ENCODE data around the gene USP47. TPM values are rescaled to one million over a fixed set of nuclear protein-coding genes. Genes with fewer than 3 reads are reported as not detected.

The USP47 gene
- total RNA-seq, 1 experiment from 2014 or later: 25.2 TPM

DNA sequence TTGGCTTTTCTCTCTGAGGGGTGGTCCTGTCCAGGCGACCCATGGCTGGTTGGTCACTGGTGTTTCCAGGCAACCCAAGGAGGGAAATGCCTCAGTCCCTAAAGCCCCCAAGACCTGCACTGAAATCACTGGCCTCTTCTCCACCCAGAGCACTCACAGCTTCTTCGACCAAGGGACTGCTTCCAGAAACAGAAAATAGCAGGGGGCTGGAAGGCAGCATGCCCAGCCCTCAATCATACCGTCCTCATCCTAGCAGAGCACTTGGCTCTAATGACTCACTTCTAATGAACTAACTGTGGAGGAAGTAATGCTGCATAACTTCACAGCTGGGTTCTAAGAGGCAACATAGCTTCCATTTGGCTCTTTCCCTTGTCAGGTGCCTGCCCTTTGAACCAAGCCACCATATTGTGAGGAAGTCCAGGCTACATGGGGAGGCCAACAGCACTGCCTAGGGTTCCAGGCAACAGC lies 139.1 kb downstream of the USP47 start:
- DNase-seq (ENCODE audit: low read depth): peak; percentile 52

DNA sequence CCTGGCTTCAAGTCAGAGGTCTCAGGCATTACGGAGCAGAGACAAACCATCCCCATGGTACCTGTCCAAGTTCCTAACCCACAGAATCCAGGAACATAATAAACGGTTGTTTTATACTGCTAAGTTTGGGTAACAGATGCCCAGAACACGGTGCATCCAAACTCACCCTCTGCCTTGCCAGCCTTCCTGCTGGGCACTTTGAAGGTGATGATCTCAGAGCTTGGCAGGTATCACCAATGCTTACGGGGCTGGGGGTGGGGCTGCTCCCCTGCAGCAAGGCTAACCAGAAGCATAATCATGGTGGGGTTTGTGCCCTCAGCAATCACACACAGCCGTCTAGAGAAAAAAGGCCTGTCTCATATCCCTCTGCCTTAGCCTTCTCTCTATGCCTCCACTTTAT lies 139.6 kb downstream of the USP47 start:
- DNase-seq (ENCODE audit: low read depth): no peak

DNA sequence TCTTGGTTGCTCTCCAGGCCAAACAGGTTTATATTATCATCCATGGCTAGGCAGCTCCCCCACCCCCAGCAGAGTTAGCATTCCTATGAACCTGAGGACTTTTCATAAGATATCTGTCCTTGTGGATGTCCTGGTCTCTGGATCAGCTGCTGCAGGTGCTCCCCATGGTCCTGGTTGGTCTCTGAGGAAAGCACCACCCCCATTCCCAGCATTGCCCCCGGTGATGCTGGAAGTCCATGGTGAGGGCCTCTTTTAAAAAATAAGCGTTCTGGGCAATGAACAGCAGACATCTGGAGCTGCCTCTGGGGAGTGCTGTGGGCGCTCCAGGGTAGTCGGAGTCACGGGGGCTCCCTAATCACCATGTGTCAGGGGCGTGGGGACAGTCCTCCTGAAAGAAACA lies 140.1 kb downstream of the USP47 start:
- no peak for DNase-seq (ENCODE audit: low read depth)

DNA sequence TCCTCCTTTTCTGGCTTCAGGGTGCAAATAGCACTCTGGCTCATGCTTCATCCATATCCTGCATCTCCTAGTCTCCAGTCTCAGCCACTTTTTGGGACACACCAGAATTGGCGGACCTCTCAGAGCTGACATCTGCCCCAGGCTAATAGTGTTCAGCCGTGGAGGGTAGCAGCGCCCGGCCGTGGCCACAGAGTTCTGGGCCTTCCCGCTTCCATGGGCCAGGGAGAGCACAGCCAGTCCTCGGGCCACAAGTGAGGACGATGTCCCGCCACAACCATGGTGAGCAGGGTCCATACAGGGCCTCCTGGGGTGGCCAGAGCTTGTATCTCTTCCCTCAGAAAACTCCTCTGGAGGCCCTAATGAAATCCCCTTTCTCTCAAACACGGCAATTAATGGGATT lies 140.7 kb downstream of the USP47 start:
- DNase-seq (ENCODE audit: low read depth): no peak

GRCh38 chr11:11982975-11983374 lies 141.2 kb downstream of the USP47 start:
- peak; percentile 54 for DNase-seq (ENCODE audit: low read depth)

GRCh38 chr11:11983427-11983826 lies 141.7 kb downstream of the USP47 start:
- DNase-seq (ENCODE audit: low read depth): no peak

DNA sequence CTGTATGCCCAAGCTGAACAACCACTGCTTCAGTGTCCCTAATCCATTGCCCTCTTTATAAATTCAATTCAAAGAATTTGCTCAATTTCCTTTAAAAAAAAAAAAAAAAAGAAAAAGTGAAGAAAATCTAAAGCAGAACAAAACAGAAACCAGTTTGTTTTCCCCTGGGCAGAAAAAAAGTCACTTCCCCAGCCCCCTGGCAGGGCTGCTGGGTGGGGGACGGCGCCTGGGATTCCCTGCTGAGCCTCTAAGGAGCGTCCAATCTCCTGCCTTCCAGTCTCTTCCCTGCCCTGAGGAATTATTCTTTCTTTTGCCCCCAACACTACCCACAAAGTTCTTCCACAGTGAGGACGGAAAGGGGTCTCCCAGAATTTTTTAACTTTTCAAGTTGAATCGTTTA lies 142.8 kb downstream of the USP47 start:
- no peak for DNase-seq (ENCODE audit: low read depth)

DNA sequence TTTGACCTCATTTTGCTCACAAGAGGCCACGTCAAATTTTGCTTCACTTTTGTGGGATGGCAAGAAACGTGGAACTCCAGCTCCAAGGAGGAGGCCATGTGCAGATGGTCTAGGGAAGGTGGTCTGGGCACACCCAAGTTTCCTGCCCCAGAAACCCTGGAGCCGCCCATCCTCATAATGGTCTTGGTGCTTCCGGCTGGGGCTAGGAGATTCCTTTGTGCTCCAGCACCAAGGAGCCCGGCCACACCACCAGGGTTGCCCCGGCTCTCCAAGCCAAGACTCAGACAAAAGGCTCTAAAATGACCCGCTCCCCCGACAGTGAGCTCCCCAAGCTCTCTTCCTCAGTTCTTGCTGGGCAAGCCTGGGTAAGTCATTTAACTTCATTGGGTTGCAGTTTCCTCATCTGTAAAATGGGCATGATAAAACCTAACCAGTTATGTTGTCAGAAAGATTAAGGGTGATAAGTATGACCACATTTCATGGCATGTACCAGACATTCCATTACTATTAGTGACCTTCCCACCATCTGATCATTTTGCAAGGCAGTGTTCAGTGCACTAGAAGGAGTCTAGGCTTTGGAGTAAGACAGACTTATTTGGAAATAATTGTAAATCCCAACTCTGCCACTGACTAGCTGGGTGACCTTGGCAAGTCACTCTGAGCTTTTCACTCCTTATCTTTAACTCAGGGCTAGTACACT lies 143.4 kb downstream of the USP47 start:
- peak; percentile 69 for DNase-seq (ENCODE audit: low read depth)

- DNase-seq (ENCODE audit: low read depth): no peak
These were observed 144.5 kb downstream of the USP47 start for GRCh38 chr11:11985954-11986949.

DNA sequence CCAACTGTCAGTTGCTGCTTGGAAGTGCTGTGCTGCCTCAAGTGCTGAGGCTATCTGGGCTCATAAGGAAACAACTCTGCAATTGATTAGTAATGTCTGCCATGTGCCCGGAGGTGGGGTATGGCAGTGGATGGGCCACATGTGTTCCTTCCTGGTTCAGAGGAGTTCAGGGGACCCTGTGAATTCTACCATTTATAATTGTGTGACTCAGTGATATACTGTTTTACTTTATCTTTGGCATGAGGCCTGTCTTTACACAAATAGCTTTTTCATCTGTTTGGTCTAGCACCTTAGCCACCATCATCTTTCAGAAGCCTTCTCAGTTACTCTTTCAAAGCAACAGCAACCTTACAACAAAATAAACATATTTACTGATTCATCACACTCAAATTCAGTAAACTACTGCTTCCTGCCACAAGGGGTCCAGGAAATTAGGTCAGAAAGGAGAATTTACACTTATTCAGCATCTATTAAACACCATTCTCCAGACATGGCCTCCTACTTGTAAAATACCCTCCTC lies 145.8 kb downstream of the USP47 start:
- peak; percentile 76 for DNase-seq (ENCODE audit: low read depth)

DNA sequence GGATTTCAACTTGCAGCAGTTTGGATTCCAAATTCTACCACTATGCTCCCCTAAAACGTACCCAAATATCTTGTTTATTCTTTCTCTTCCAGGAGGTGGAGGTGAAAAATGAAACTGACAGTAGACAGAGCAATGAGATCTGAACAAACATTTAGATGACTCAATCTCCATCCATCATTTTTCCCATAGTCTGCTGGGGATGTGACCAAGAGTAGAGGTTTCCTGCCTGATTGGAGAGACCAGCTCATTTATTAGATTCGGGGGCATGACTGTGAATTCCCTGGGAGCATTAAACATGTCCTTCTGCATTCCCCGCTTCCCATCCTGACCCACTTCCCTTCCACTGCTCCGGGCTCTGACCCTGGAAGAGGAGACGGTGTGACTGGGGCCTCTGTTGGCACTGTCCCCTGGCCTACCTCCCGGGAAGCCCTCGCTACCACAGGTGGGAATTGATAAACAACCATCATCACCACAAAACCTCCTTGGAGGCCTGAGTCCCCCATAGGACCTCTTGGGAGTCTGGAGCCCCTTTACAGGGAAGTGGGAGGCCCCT lies 146.4 kb downstream of the USP47 start:
- DNase-seq (ENCODE audit: low read depth): peak; percentile 87

GRCh38 chr11:11988681-11989261 lies 147.0 kb downstream of the USP47 start:
- no peak for DNase-seq (ENCODE audit: low read depth)

- no peak for DNase-seq (ENCODE audit: low read depth)
These were observed 148.3 kb downstream of the USP47 start for GRCh38 chr11:11989774-11990744.

GRCh38 chr11:11992257-11993212 lies 150.8 kb downstream of the USP47 start:
- DNase-seq (ENCODE audit: low read depth): peak; percentile 55

- DNase-seq (ENCODE audit: low read depth): peak; percentile 96
These were observed 152.1 kb downstream of the USP47 start for GRCh38 chr11:11993839-11994238.

DNA sequence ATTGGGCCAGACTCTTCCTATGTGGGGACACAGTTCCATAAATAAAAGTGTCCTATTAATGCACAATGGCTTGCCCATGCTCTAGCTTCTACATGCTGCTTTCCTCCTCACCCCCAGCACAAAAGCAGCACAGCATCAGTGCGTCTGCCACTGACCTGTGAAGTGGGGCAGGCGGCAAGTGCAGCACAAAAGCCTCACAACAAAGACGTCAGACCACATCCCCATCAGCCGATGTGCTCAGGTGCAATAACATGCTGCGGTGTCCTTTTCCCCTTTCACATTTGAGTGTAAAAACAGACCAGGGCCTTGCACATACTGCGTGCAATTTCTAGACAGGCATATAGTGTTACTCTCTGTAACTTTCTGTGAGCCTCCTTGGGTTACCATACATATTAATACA lies 153.8 kb downstream of the USP47 start:
- DNase-seq (ENCODE audit: low read depth): no peak

DNA sequence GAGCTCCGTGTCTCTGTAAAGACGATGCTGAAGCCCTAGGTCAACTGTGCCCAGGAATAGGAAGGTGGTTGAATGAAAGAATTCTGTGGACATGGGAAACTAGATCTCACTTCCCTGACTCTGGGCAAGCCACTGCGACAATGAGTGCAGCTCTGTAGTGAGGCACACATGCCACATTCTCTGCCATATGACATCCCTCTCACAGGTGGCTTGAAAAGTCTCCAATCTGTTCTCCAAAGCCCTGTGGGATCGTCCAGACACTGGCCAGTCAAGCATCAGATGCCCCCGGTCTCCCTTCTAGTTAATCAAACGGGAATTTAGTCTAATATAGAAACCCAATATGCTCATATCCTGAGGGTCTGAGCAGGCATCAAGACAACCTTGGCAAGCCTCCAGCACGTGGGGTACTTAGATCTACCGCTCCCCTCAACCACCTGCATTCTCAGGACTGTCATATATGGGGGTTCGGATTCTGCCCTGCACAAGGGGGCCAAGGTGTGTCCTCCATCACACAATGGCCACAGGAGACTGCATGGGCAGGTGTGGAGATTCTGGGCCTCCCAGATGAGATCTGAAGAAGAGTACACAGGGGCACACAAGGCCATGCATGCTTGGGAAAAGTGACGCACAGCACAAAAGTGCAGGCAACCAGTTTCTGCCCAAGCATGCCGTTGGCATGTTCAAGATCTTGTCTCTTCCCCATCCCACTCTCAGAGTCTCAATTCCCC lies 154.7 kb downstream of the USP47 start:
- DNase-seq (ENCODE audit: low read depth): no peak

- DNase-seq (ENCODE audit: low read depth): no peak
These were observed 155.2 kb downstream of the USP47 start for GRCh38 chr11:11997049-11997322.

Measured in RPMI7951 (cell line).